ENCODE measurements around the gene IL18. TPM values are rescaled to one million over a fixed set of nuclear protein-coding genes. Genes with fewer than 3 reads are reported as not detected.

The IL18 gene
- total and polyA plus RNA-seq, 12 donors, result 0.72 to 49.4 (median 11.9) TPM

DNA sequence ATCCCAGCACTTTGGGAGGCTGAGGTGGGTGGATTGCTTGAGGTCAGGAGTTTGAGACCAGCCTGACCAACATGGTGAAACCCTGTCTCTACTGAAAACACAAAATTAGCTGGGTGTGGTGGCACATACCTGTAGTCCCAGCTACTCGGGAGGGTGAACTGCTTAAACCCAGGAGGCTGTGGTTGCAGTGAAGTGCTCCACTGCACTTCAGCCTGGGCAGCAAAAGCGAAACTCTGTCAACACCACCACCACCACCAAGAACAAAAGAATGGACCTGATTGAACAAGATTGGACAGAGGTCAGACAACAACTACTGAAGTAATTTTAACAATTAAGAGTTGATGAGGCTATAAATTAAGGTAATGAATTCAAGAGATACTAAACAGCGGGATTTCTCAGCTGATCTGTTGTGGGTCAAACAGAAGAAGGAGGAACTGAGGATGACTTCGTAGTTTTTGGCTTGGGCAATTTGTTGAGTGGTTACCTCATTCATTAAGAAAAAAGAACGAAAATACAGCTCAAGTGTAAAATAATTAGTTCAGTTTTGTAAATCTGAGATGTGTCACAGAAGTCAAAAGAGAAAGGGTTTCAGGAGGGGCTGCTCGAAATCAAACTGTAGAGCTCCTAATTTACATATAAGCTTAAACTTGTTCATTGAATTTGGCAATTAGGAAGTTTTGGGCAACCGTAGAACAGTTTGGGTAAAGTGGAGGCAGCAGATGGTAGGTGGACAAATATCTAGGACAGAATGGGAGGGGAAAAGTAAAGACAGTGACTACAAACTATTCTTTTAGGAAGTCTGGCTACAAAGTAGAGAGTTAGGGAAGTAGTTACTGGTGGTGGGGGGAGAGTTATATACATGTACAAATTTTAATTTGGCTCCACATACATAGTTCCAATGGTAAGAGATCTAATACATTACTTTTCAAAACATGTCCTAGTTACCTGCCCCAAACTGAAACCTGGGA, 4.5 kb downstream of the IL18 start:
- Histone ChIP-seq H3K36me3 (replicated peaks in 1 of 2) (no peaks in the 10 kb centered on the region), H3K27me3 (no peaks in the 10 kb centered on the region), H3K9me3 (replicated peaks in 1 of 3) (no peaks in the 10 kb centered on the region), H3K4me1 (replicated peaks in 1 of 2) (peaks cover 0 to 3% of the 10 kb centered on the region in 2 donors), H3K4me3 (no peak overlapping the region), H3K27ac (peak overlapping the region in 2 of 5 donors; percentile 37 to 73)
- intact Hi-C loops (cut with DNase I), result no loop called here
- no peak for DNase-seq
- 75 to 84% (median 76%) methylated on average over 6 to 7 of the region's 7 CpGs for WGBS, 4 donors
- TF ChIP-seq POLR2A (IDR thresholded peaks at IDR 0.05), result no peak
- TF ChIP-seq, protein P1, sequence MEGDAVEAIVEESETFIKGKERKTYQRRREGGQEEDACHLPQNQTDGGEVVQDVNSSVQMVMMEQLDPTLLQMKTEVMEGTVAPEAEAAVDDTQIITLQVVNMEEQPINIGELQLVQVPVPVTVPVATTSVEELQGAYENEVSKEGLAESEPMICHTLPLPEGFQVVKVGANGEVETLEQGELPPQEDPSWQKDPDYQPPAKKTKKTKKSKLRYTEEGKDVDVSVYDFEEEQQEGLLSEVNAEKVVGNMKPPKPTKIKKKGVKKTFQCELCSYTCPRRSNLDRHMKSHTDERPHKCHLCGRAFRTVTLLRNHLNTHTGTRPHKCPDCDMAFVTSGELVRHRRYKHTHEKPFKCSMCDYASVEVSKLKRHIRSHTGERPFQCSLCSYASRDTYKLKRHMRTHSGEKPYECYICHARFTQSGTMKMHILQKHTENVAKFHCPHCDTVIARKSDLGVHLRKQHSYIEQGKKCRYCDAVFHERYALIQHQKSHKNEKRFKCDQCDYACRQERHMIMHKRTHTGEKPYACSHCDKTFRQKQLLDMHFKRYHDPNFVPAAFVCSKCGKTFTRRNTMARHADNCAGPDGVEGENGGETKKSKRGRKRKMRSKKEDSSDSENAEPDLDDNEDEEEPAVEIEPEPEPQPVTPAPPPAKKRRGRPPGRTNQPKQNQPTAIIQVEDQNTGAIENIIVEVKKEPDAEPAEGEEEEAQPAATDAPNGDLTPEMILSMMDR (IDR thresholded peaks at IDR 0.05), result no peak

DNA sequence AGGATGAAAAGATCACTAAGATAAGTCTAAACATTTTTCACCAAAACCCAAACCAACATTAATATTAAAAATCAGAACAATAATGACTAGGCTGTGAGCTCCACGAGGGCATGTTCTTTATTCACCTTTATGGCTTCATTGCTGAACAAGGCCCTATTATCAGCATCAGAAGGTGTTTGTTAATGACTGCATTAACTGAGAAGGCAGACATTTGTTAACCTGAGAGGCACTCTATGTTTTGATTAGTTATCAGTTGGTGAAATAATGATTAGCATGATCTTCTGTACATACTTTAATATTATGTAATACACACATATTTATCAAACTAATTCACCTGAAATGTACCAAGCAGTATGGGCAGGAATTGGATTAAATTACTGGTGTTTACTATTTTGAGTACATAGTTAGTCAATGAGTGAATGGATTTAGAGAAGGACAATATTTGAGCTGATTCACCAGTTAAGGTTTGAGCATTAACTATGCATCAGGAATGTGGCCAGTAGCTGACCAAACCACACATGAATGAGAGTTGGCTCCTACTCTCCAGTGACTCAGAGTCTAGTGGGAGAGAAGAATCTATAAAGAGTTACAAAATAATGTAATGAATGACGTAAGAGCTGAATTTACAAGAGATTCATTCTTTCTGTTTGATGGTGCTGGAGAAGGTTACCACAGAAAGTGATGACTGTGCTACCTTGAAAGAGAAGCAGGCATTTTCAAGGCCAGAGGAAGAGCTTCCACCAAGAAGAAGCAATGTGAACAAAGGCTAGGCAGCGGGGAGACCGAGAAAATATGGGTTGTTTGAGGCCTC, 6.7 kb downstream of the IL18 start:
- no peak for TF ChIP-seq POLR2A (IDR thresholded peaks at IDR 0.05)
- TF ChIP-seq, protein P1 (IDR thresholded peaks at IDR 0.05), result no peak
- WGBS, 4 donors, result 71 to 73% (median 72%) methylated on average over 4 of the region's 4 CpGs
- H3K4me3 ChIP-seq, result no peak overlapping the region
- no peaks in the 10 kb centered on the region for H3K36me3 ChIP-seq (replicated peaks in 1 of 2)
- DNase-seq, result peak in 4 of 7 donors; percentile 44 to 61 (median 56)
- intact Hi-C loops (cut with DNase I), result no loop called here
- H3K27ac ChIP-seq, result peak overlapping the region in 1 of 5 donors; percentile 49
- no peaks in the 10 kb centered on the region for H3K27me3 ChIP-seq
- H3K4me1 ChIP-seq (replicated peaks in 1 of 2), result peaks cover 0 to 3% of the 10 kb centered on the region in 2 donors
- H3K9me3 ChIP-seq (replicated peaks in 1 of 3), result no peaks in the 10 kb centered on the region

GRCh38 chr11:112156153-112156955, 7.5 kb downstream of the IL18 start:
- intact Hi-C loops (cut with DNase I), result no loop called here
- TF ChIP-seq POLR2A (IDR thresholded peaks at IDR 0.05), result no peak
- TF ChIP-seq, protein P1 (IDR thresholded peaks at IDR 0.05), result no peak
- 85 to 94% (median 89%) methylated on average over 5 of the region's 5 CpGs for WGBS, 4 donors
- no peaks in the 10 kb centered on the region for H3K9me3 ChIP-seq (replicated peaks in 1 of 3)
- no peak overlapping the region for H3K4me3 ChIP-seq
- no peak for DNase-seq
- no peaks in the 10 kb centered on the region for H3K27me3 ChIP-seq
- H3K36me3 ChIP-seq (replicated peaks in 1 of 2), result no peaks in the 10 kb centered on the region
- no peak overlapping the region for H3K27ac ChIP-seq
- peaks cover 0 to 3% of the 10 kb centered on the region in 2 donors for H3K4me1 ChIP-seq (replicated peaks in 1 of 2)
